ENCODE measurements around the gene HDAC1. TPM values are rescaled to one million over a fixed set of nuclear protein-coding genes. Genes with fewer than 3 reads are reported as not detected.
"Not testable (repeated sequence)": the region's sequence is repeated elsewhere in the genome, so short reads cannot be mapped to it uniquely, and the experiment has no call there.

The HDAC1 gene
- total RNA-seq, 1 donor from 2014 or later, result 21.0 TPM

GRCh38 chr1:32345289-32345827, 53.5 kb downstream of the HDAC1 start:
- no peak for DNase-seq (ENCODE audit: low read depth)

GRCh38 chr1:32346532-32347157, 54.8 kb downstream of the HDAC1 start:
- no peak for DNase-seq (ENCODE audit: low read depth)

- no peak for DNase-seq (ENCODE audit: low read depth)
These were observed 57.4 kb downstream of the HDAC1 start for GRCh38 chr1:32349211-32349708.

GRCh38 chr1:32350785-32351398, 59.0 kb downstream of the HDAC1 start:
- DNase-seq (ENCODE audit: low read depth), result no peak

GRCh38 chr1:32351399-32352238, 59.7 kb downstream of the HDAC1 start:
- DNase-seq (ENCODE audit: low read depth), result peak; percentile 97

- DNase-seq (ENCODE audit: low read depth), result no peak
These were observed 60.4 kb downstream of the HDAC1 start for GRCh38 chr1:32352239-32352745.

GRCh38 chr1:32352831-32353383, 61.0 kb downstream of the HDAC1 start:
- peak; percentile 45 for DNase-seq (ENCODE audit: low read depth)

- DNase-seq (ENCODE audit: low read depth), result peak; percentile 21
These were observed 61.5 kb downstream of the HDAC1 start for GRCh38 chr1:32353431-32353830.

- DNase-seq (ENCODE audit: low read depth), result no peak
These were observed 62.1 kb downstream of the HDAC1 start for GRCh38 chr1:32353886-32354570.

- not testable (repeated sequence) for DNase-seq (ENCODE audit: low read depth)
These were observed 63.9 kb downstream of the HDAC1 start for GRCh38 chr1:32355778-32356177.

- DNase-seq (ENCODE audit: low read depth), result no peak
These were observed 64.6 kb downstream of the HDAC1 start for GRCh38 chr1:32356478-32356877.

- DNase-seq (ENCODE audit: low read depth), result no peak
These were observed 65.7 kb downstream of the HDAC1 start for GRCh38 chr1:32357614-32358013.

GRCh38 chr1:32358435-32358834, 66.6 kb downstream of the HDAC1 start:
- DNase-seq (ENCODE audit: low read depth), result no peak

GRCh38 chr1:32361308-32361673, 69.4 kb downstream of the HDAC1 start:
- no peak for DNase-seq (ENCODE audit: low read depth)

GRCh38 chr1:32361674-32362473, 70.0 kb downstream of the HDAC1 start:
- DNase-seq (ENCODE audit: low read depth), result no peak

- DNase-seq (ENCODE audit: low read depth), result no peak
These were observed 70.8 kb downstream of the HDAC1 start, which contains the start of the genes FAM229A and TSSK3 for GRCh38 chr1:32362474-32363313. FAM229A (minus strand) TSS chr1:32362485; CDS start chr1:32362091, 394 bp downstream. TSSK3 (plus strand) TSS chr1:32362539; CDS start chr1:32362702, 163 bp downstream.

GRCh38 chr1:32363713-32364112, 71.8 kb downstream of the HDAC1 start:
- no peak for DNase-seq (ENCODE audit: low read depth)

- DNase-seq (ENCODE audit: low read depth), result no peak
These were observed 73.0 kb downstream of the HDAC1 start for GRCh38 chr1:32364836-32365235.

GRCh38 chr1:32365445-32365844, 73.6 kb downstream of the HDAC1 start:
- DNase-seq (ENCODE audit: low read depth), result no peak

All from myocyte (in vitro differentiated cells).